Measurements from ENCODE around the gene BMP10.

BMP10 gene

GRCh38 chr2:68850524-68850923 lies 20.7 kb downstream of the BMP10 start:
- Histone ChIP-seq H3K36me3 (ENCODE audit: insufficient read depth, low read length) (no peaks in the 10 kb centered on the region), H3K79me2 (ENCODE audit: insufficient read depth, low read length) (no peaks in the 10 kb centered on the region), H3K4me2 (ENCODE audit: insufficient read depth, low read length) (no peak overlapping the region), H3K4me1 (ENCODE audit: insufficient read depth, low read length) (peaks cover 10% of the 10 kb centered on the region), H3K27me3 (ENCODE audit: insufficient read depth, low read length, poor library complexity) (no peaks in the 10 kb centered on the region), H4K20me1 (ENCODE audit: insufficient read depth, low read length) (no peaks in the 10 kb centered on the region), H2AFZ (ENCODE audit: low read depth, low read length) (no peak overlapping the region), H3K27ac (ENCODE audit: low read length) (no peak overlapping the region), H3K9ac (ENCODE audit: low read depth, low read length) (no peak overlapping the region), H3K9me3 (ENCODE audit: insufficient read depth, low read length, severe bottlenecking) (no peaks in the 10 kb centered on the region), H3K4me3 (ENCODE audit: low read depth in 1 of 2, low read length in 2 of 2) (no peak overlapping the region)
- no peak for DNase-seq
- TF ChIP-seq EZH2 (IDR thresholded peaks at IDR 0.05; ENCODE audit: borderline replicate concordance, low read depth, low read length, severe bottlenecking) (no peak), CTCF (IDR thresholded peaks at IDR 0.05; ENCODE audit: borderline replicate concordance, extremely low read depth, low read length, poor library complexity, severe bottlenecking) (no peak)
- no peak for ATAC-seq (ENCODE audit: insufficient read depth, low read depth)

- no peak overlapping the region for H3K9ac ChIP-seq (ENCODE audit: low read depth, low read length)
- H3K4me3 ChIP-seq (ENCODE audit: low read depth in 1 of 2, low read length in 2 of 2) = no peak overlapping the region
- H3K4me1 ChIP-seq (ENCODE audit: insufficient read depth, low read length) = peaks cover under 1% of the 10 kb centered on the region; the same call in 1 of the 2 replicates
- no peak overlapping the region for H3K4me2 ChIP-seq (ENCODE audit: insufficient read depth, low read length)
- H4K20me1 ChIP-seq (ENCODE audit: insufficient read depth, low read length) = no peaks in the 10 kb centered on the region
- no peaks in the 10 kb centered on the region for H3K9me3 ChIP-seq (ENCODE audit: insufficient read depth, low read length, severe bottlenecking)
- no peak for TF ChIP-seq EZH2 (IDR thresholded peaks at IDR 0.05; ENCODE audit: borderline replicate concordance, low read depth, low read length, severe bottlenecking)
- TF ChIP-seq CTCF (IDR thresholded peaks at IDR 0.05; ENCODE audit: borderline replicate concordance, extremely low read depth, low read length, poor library complexity, severe bottlenecking) = no peak
- no peak for ATAC-seq (ENCODE audit: insufficient read depth, low read depth)
- no peak overlapping the region for H3K27ac ChIP-seq (ENCODE audit: low read length)
- no peaks in the 10 kb centered on the region for H3K36me3 ChIP-seq (ENCODE audit: insufficient read depth, low read length)
- no peaks in the 10 kb centered on the region for H3K79me2 ChIP-seq (ENCODE audit: insufficient read depth, low read length)
- H3K27me3 ChIP-seq (ENCODE audit: insufficient read depth, low read length, poor library complexity) = no peaks in the 10 kb centered on the region
- DNase-seq = no peak
- no peak overlapping the region for H2AFZ ChIP-seq (ENCODE audit: low read depth, low read length)
Measured at GRCh38 chr2:68849579-68850030, 21.6 kb downstream of the BMP10 start.

GRCh38 chr2:68847751-68848150 lies 23.4 kb downstream of the BMP10 start:
- no peak for ATAC-seq (ENCODE audit: insufficient read depth, low read depth)
- no peaks in the 10 kb centered on the region for H4K20me1 ChIP-seq (ENCODE audit: insufficient read depth, low read length)
- H3K36me3 ChIP-seq (ENCODE audit: insufficient read depth, low read length) = no peaks in the 10 kb centered on the region
- no peak overlapping the region for H3K4me3 ChIP-seq (ENCODE audit: low read depth in 1 of 2, low read length in 2 of 2)
- no peaks in the 10 kb centered on the region for H3K27me3 ChIP-seq (ENCODE audit: insufficient read depth, low read length, poor library complexity)
- no peak overlapping the region for H3K4me2 ChIP-seq (ENCODE audit: insufficient read depth, low read length)
- no peaks in the 10 kb centered on the region for H3K79me2 ChIP-seq (ENCODE audit: insufficient read depth, low read length)
- TF ChIP-seq EZH2 (IDR thresholded peaks at IDR 0.05; ENCODE audit: borderline replicate concordance, low read depth, low read length, severe bottlenecking) (no peak), CTCF (IDR thresholded peaks at IDR 0.05; ENCODE audit: borderline replicate concordance, extremely low read depth, low read length, poor library complexity, severe bottlenecking) (no peak)
- no peak for DNase-seq
- no peak overlapping the region for H3K9ac ChIP-seq (ENCODE audit: low read depth, low read length)
- no peaks in the 10 kb centered on the region for H3K4me1 ChIP-seq (ENCODE audit: insufficient read depth, low read length)
- H2AFZ ChIP-seq (ENCODE audit: low read depth, low read length) = no peak overlapping the region
- H3K9me3 ChIP-seq (ENCODE audit: insufficient read depth, low read length, severe bottlenecking) = no peaks in the 10 kb centered on the region
- H3K27ac ChIP-seq (ENCODE audit: low read length) = no peak overlapping the region

GRCh38 chr2:68846091-68846490 lies 25.1 kb downstream of the BMP10 start:
- no peaks in the 10 kb centered on the region for H3K79me2 ChIP-seq (ENCODE audit: insufficient read depth, low read length)
- TF ChIP-seq CTCF (IDR thresholded peaks at IDR 0.05; ENCODE audit: borderline replicate concordance, extremely low read depth, low read length, poor library complexity, severe bottlenecking) = no peak
- TF ChIP-seq EZH2 (IDR thresholded peaks at IDR 0.05; ENCODE audit: borderline replicate concordance, low read depth, low read length, severe bottlenecking) = no peak
- H3K9me3 ChIP-seq (ENCODE audit: insufficient read depth, low read length, severe bottlenecking) = no peaks in the 10 kb centered on the region
- H2AFZ ChIP-seq (ENCODE audit: low read depth, low read length) = no peak overlapping the region
- no peak overlapping the region for H3K9ac ChIP-seq (ENCODE audit: low read depth, low read length)
- no peaks in the 10 kb centered on the region for H3K4me1 ChIP-seq (ENCODE audit: insufficient read depth, low read length)
- no peak overlapping the region for H3K4me3 ChIP-seq (ENCODE audit: low read depth in 1 of 2, low read length in 2 of 2)
- no peak overlapping the region for H3K4me2 ChIP-seq (ENCODE audit: insufficient read depth, low read length)
- no peaks in the 10 kb centered on the region for H3K36me3 ChIP-seq (ENCODE audit: insufficient read depth, low read length)
- no peak for ATAC-seq (ENCODE audit: insufficient read depth, low read depth)
- no peaks in the 10 kb centered on the region for H4K20me1 ChIP-seq (ENCODE audit: insufficient read depth, low read length)
- no peaks in the 10 kb centered on the region for H3K27me3 ChIP-seq (ENCODE audit: insufficient read depth, low read length, poor library complexity)
- DNase-seq = no peak
- H3K27ac ChIP-seq (ENCODE audit: low read length) = no peak overlapping the region

All from DND-41 (cell line).